PC-3 (cell line): Measurements from ENCODE around the gene METTL26. TPM values are rescaled to one million over a fixed set of nuclear protein-coding genes. Genes with fewer than 3 reads are reported as not detected.

Experiments
- ATAC-seq: fragments of 200-7000 bp; cut with Tn5 transposase; 2 replicates; pipeline ENCODE4 v1.9.1; 2020; ENCODE audit warnings: mild to moderate bottlenecking, moderate library complexity
- BruUV-seq: library from RNA; stranded (reverse); fragments of 400-500 nt; replicated peaks from 2 replicates; lab custom pipeline; 2021; lab: Mats Ljungman, UMichigan
- CTCF ChIA-PET: fragments of 300-600 bp; sonication (Branson Sonifier 250); formaldehyde crosslinking; loops from one replicate; lab custom pipeline; 2022; ENCODE audit warnings: antibody characterized with exemption; lab: Charles Lee
- POLR2A ChIA-PET: fragments of 300-600 bp; sonication (Branson Sonifier 250); formaldehyde crosslinking; loops from one replicate; lab custom pipeline; 2022; ENCODE audit warnings: antibody characterized with exemption; ENCODE audit not compliant: unreplicated experiment; lab: Charles Lee
- DNase-seq: peaks from one replicate; pipeline ENCODE4 v3.0.0-alpha.2; 2015
- H2AFZ ChIP-seq: fragments of 300-600 bp; sonication (generic); 2 replicates; pipeline ENCODE4 v1.6.0; 2016; ENCODE audit warnings: antibody characterized with exemption, low read length
- H3F3A ChIP-seq: fragments of 300-600 bp; sonication (generic); one replicate; pipeline ENCODE4 v1.6.0; 2017; ENCODE audit warnings: antibody characterized with exemption, low read length, control low read depth, mild to moderate bottlenecking; ENCODE audit not compliant: unreplicated experiment
- H3K27ac ChIP-seq: fragments of 300-600 bp; sonication (generic); 2 replicates; pipeline ENCODE4 v1.5.1; 2016; ENCODE audit warnings: mild to moderate bottlenecking, low read length
- H3K27me3 ChIP-seq: fragments of 300-600 bp; sonication (generic); 2 replicates; pipeline ENCODE4 v1.6.1; 2016; ENCODE audit warnings: low read length, mixed read lengths
- H3K36me3 ChIP-seq: fragments of 300-600 bp; sonication (generic); 2 replicates; pipeline ENCODE4 v1.6.1; 2016; ENCODE audit warnings: low read depth, mixed run types, low read length, mixed read lengths
- H3K4me1 ChIP-seq: fragments of 300-600 bp; sonication (generic); 2 replicates; pipeline ENCODE4 v1.5.1; 2016; ENCODE audit warnings: low read length; ENCODE audit not compliant: insufficient read depth
- H3K4me2 ChIP-seq: fragments of 300-600 bp; sonication (generic); 2 replicates; pipeline ENCODE4 v1.6.0; 2016; ENCODE audit warnings: low read length
- H3K4me3 ChIP-seq: fragments of 300-600 bp; sonication (generic); 2 replicates; pipeline ENCODE4 v1.5.1; 2016; ENCODE audit warnings: mild to moderate bottlenecking, low read length, mixed read lengths
- H3K79me2 ChIP-seq: fragments of 300-600 bp; sonication (generic); 2 replicates; pipeline ENCODE4 v1.6.1; 2017; ENCODE audit warnings: low read length, mixed read lengths
- H3K9ac ChIP-seq: fragments of 300-600 bp; sonication (generic); 2 replicates; pipeline ENCODE4 v1.6.0; 2016; ENCODE audit warnings: mild to moderate bottlenecking, low read length
- H3K9me2 ChIP-seq: fragments of 300-600 bp; sonication (generic); replicated peaks from 2 replicates; pipeline ENCODE4 v1.6.1; 2016; ENCODE audit warnings: mixed run types, low read length, mixed read lengths
- H3K9me3 ChIP-seq: fragments of 300-600 bp; sonication (generic); 2 replicates; pipeline ENCODE4 v1.6.1; 2016; ENCODE audit warnings: low read length, mixed read lengths
- H4K20me1 ChIP-seq: fragments of 300-600 bp; sonication (generic); 2 replicates; pipeline ENCODE4 v1.6.1; 2016; ENCODE audit warnings: low read length, mixed read lengths
- CTCF ChIP-seq: fragments of 300-600 bp; sonication (generic); conservative IDR thresholded peaks from 2 replicates; pipeline ENCODE4 v1.5.1; 2017; ENCODE audit warnings: antibody characterized with exemption, low read depth, mild to moderate bottlenecking, low read length
- EZH2 ChIP-seq: fragments of 300-600 bp; sonication (generic); IDR thresholded peaks from one replicate; pipeline ENCODE4 v1.6.1; 2017; ENCODE audit warnings: antibody characterized with exemption, mild to moderate bottlenecking, low read length; ENCODE audit not compliant: unreplicated experiment
- EZH2phosphoT487 ChIP-seq: fragments of 300-600 bp; sonication (generic); IDR thresholded peaks from 2 replicates; pipeline ENCODE4 v1.6.1; 2018; ENCODE audit warnings: mild to moderate bottlenecking, antibody characterized with exemption, low read length, borderline replicate concordance
- intact Hi-C: fragments of 100-400 bp; cut with micrococcal nuclease; formaldehyde crosslinking; loops from 2 replicates; pipeline ENCODE4 v1.9.0; 2023
- total RNA-seq: library from RNA; depleted of rRNA; stranded (reverse); fragments of >200 nt; gene quantifications from 2 replicates; pipeline ENCODE4 v1.2.3, GENCODE V29; 2014

METTL26 gene
- total RNA-seq, 1 experiment from 2014 or later: 179 TPM

GRCh38 chr16:678858-679813 is 43.0 kb upstream of the METTL26 start:
- Histone ChIP-seq H3K9me3 (no peaks in the 10 kb centered on the region), H3K27ac (no peak overlapping the region), H3K79me2 (peaks cover 35% of the 10 kb centered on the region), H3K4me3 (peak overlapping the region; percentile 42; the same call in 1 of the 2 replicates), H2AFZ (no peak overlapping the region), H4K20me1 (peaks cover 10% of the 10 kb centered on the region; the same call in 1 of the 2 replicates), H3F3A (no peaks in the 10 kb centered on the region), H3K4me2 (peak overlapping the region; percentile 71), H3K36me3 (peaks cover 6% of the 10 kb centered on the region), H3K27me3 (no peaks in the 10 kb centered on the region), H3K4me1 (peaks cover 26% of the 10 kb centered on the region), H3K9me2 (no peaks in the 10 kb centered on the region), H3K9ac (no peak overlapping the region)
- intact Hi-C loops: no loop called here
- ATAC-seq (peak; percentile 1), DNase-seq (peak; percentile 12)
- ChIA-PET CTCF (no interaction called here), POLR2A (no interaction called here)
- TF ChIP-seq EZH2phosphoT487 (no peak), EZH2 (no peak), CTCF (no peak)
- BruUV-seq: no TSS peak

GRCh38 chr16:678209-678857 is 42.2 kb upstream of the METTL26 start:
- no TSS peak for BruUV-seq
- TF ChIP-seq EZH2 (no peak), CTCF (no peak), EZH2phosphoT487 (no peak)
- Histone ChIP-seq H3K9ac (no peak overlapping the region), H3K36me3 (peaks cover 6% of the 10 kb centered on the region), H3K9me2 (no peaks in the 10 kb centered on the region), H3K79me2 (peaks cover 30% of the 10 kb centered on the region), H4K20me1 (peaks cover 10% of the 10 kb centered on the region; the same call in 1 of the 2 replicates), H3K4me2 (no peak overlapping the region), H3K9me3 (no peaks in the 10 kb centered on the region), H3K4me3 (no peak overlapping the region), H3K27me3 (no peaks in the 10 kb centered on the region), H3K27ac (no peak overlapping the region), H3K4me1 (peaks cover 21% of the 10 kb centered on the region), H2AFZ (no peak overlapping the region), H3F3A (no peaks in the 10 kb centered on the region)
- CTCF ChIA-PET: no interaction called here
- DNase-seq: no peak
- POLR2A ChIA-PET: no interaction called here
- no peak for ATAC-seq
- intact Hi-C loops: no loop called here
